Esophagus muscularis mucosa (tissue), 4 donors: ENCODE results near the gene AKAP9.

Experiments
- CTCF ChIP-seq, 3 experiments: fragments of 200-600 bp in 2 of 3; fragments of 450-650 bp in 1 of 3; sonication (generic) in 2 of 3; IDR thresholded peaks; one replicate each; pipeline ENCODE4 v1.5.1; 2017 to 2019; ENCODE audit warnings: antibody characterized with exemption in 3 of 3, mild to moderate bottlenecking in 2 of 3, moderate library complexity in 1 of 3
- EP300 ChIP-seq: sonication (generic); formaldehyde crosslinking; IDR thresholded peaks from one replicate; pipeline ENCODE4 v1.6.1; 2017; ENCODE audit warnings: antibody characterized with exemption
- POLR2AphosphoS5 ChIP-seq, 2 donors: sonication (generic); formaldehyde crosslinking; IDR thresholded peaks; one replicate each; pipeline ENCODE4 v1.6.1; 2017; ENCODE audit warnings: antibody characterized with exemption in 2 of 2

- no peak for TF ChIP-seq POLR2AphosphoS5 (IDR thresholded peaks at IDR 0.05)
- TF ChIP-seq CTCF (IDR thresholded peaks at IDR 0.05) = no peak
- TF ChIP-seq EP300 = no peak
Measured at GRCh38 chr7:91915401-91916050, 25.1 kb upstream of the AKAP9 start.
